GM21381 (cell line): ENCODE measurements around the gene MED12.

Source experiments
- ATAC-seq: cut with Tn5 transposase; IDR thresholded peaks from one replicate; pipeline ENCODE4 v1.9.1; 2021; ENCODE audit warnings: mild to moderate bottlenecking, moderate library complexity; ENCODE audit not compliant: unreplicated experiment

MED12 gene

DNA sequence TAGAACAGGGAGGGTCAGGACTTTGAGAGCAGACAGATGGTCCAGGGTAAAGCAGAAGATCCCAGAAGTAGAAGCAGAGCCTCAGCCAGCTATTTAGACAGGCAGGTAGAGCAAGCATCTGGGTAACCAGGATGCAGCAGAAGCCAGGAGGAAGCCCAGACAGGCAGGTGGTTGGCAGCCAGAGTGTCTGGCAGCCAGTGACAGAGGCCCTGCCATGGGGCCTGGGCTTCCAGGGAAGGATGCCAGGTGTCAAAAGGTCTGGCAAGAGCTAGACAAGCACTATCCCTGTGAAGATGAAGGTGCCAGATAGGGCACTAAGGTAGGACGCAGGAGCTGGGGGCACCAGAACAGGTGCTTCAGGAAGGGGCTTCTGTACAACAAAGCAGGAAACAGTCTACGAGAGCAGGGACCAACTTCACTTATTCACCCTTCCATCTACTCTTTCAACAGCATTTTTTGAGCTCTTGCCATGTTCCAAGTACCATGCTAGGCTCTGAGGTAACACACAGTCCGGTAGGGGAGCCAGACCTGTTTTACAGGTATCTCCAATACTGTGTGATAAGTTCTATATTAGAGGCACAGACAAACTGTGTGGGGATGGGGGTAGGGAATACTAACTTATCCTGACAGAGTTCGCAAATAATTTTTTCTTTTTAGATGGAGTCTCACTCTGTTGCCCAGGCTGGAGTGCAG is 66.6 kb downstream of the MED12 start:
- ATAC-seq = no peak

DNA sequence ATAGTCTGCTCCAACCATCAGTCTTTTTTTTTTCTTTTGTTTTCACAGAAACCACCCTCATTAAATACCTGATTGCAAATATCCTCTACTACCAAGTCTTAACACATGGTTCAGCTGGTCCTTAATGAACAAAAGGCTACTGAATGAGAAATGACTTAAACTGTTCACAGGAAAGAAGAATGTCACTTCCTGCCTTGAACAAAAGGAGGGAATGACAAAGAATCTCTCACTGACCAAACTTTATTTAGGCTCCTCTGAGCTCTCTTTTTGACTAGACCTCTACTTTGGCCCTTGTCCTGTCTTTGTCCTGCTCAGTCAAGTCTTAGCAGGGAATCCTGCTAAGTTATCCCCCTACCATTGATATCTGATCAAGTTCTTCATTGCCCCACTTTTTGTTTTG is 72.9 kb downstream of the MED12 start:
- no peak for ATAC-seq
